OCI-LY7 (cell line): ENCODE data around the gene UTP18. TPM values are rescaled to one million over a fixed set of nuclear protein-coding genes. Genes with fewer than 3 reads are reported as not detected.
A peak's percentile ranks its signal among the peaks of the same experiment; 100 is the strongest.

Experiments used
- Bru-seq: library from RNA; stranded (reverse); fragments of 400-500 nt; gene quantifications from one replicate; lab custom pipeline; 2021; lab: Mats Ljungman, UMichigan
- BruChase-seq, 2 experiments: library from RNA; stranded (reverse); fragments of 400-500 nt; gene quantifications; one replicate each; lab custom pipeline; 2021; lab: Mats Ljungman, UMichigan
- BruUV-seq: library from RNA; stranded (reverse); fragments of 400-500 nt; replicated peaks from 2 replicates; lab custom pipeline; 2021; lab: Mats Ljungman, UMichigan
- CTCF ChIA-PET: fragments of 300-600 bp; sonication (Branson Sonifier 250); formaldehyde crosslinking; loops from one replicate; lab custom pipeline; 2022; ENCODE audit warnings: antibody characterized with exemption; ENCODE audit not compliant: unreplicated experiment; lab: Charles Lee
- POLR2A ChIA-PET: fragments of 300-600 bp; sonication (Branson Sonifier 250); formaldehyde crosslinking; loops from one replicate; lab custom pipeline; 2022; ENCODE audit warnings: antibody characterized with exemption; lab: Charles Lee
- DNase-seq: peaks from one replicate; pipeline ENCODE4 v3.0.0-alpha.2; 2015; ENCODE audit warnings: low spot score
- H2AFZ ChIP-seq: fragments of 200-600 bp; sonication (generic), shearing (Covaris generic); 2 replicates; pipeline ENCODE4 v1.6.1; 2014; ENCODE audit warnings: mild to moderate bottlenecking, antibody characterized with exemption, low read length, moderate library complexity
- H3K27ac ChIP-seq: fragments of 200-600 bp; sonication (generic); 2 replicates; pipeline ENCODE4 v1.5.1; 2014; ENCODE audit warnings: mixed run types, low read depth, mild to moderate bottlenecking, moderate library complexity, low read length, inconsistent platforms; ENCODE audit not compliant: poor library complexity, severe bottlenecking
- H3K36me3 ChIP-seq: fragments of 200-600 bp; sonication (generic); 2 replicates; pipeline ENCODE4 v1.6.1; 2014; ENCODE audit warnings: mild to moderate bottlenecking, antibody characterized with exemption, low read length, moderate library complexity, mixed read lengths; ENCODE audit not compliant: insufficient read depth
- H3K4me1 ChIP-seq: fragments of 200-600 bp; sonication (generic); 2 replicates; pipeline ENCODE4 v1.5.1; 2014; ENCODE audit warnings: mild to moderate bottlenecking, low read length; ENCODE audit not compliant: insufficient read depth, poor library complexity, severe bottlenecking
- H3K4me2 ChIP-seq: fragments of 200-600 bp; sonication (generic); 2 replicates; pipeline ENCODE4 v1.6.1; 2014; ENCODE audit warnings: mild to moderate bottlenecking, low read length
- H3K4me3 ChIP-seq: fragments of 200-600 bp; sonication (generic); 2 replicates; pipeline ENCODE4 v1.5.1; 2014; ENCODE audit warnings: mild to moderate bottlenecking, low read depth, low read length; ENCODE audit not compliant: poor library complexity, severe bottlenecking
- H3K79me2 ChIP-seq: fragments of 200-600 bp; sonication (generic); 2 replicates; pipeline ENCODE4 v1.6.1; 2016; ENCODE audit warnings: low read depth, mild to moderate bottlenecking, low read length, moderate library complexity, mixed read lengths; ENCODE audit not compliant: insufficient read depth
- H3K9me2 ChIP-seq: fragments of 200-600 bp; sonication (generic); 2 replicates; pipeline ENCODE4 v1.6.1; 2016; ENCODE audit warnings: mild to moderate bottlenecking, low read length, mixed read lengths; ENCODE audit not compliant: insufficient read depth
- H3K9me3 ChIP-seq: fragments of 200-600 bp; sonication (generic); 2 replicates; pipeline ENCODE4 v1.6.1; 2014; ENCODE audit warnings: mild to moderate bottlenecking, mixed run types, low read length, mixed read lengths
- H4K20me1 ChIP-seq: fragments of 200-600 bp; sonication (generic); 2 replicates; pipeline ENCODE4 v1.6.1; 2014; ENCODE audit warnings: mild to moderate bottlenecking, antibody characterized with exemption, low read length, moderate library complexity, mixed read lengths; ENCODE audit not compliant: insufficient read depth
- EZH2phosphoT487 ChIP-seq: fragments of 200-600 bp; sonication (generic); IDR thresholded peaks from 2 replicates; pipeline ENCODE4 v1.6.1; 2018; ENCODE audit warnings: low read depth, borderline replicate concordance, mild to moderate bottlenecking, mixed run types, antibody characterized with exemption, low read length, moderate library complexity, mixed read lengths
- intact Hi-C: fragments of 100-400 bp; cut with micrococcal nuclease; formaldehyde crosslinking; loops from one replicate; pipeline ENCODE4 v1.10.0; 2022; ENCODE audit not compliant: unreplicated experiment
- long read RNA-seq: library from polyadenylated mRNA; stranded (forward); transcript quantifications from one replicate; pipeline ENCODE4 v2.0.0, GENCODE V29; 2022
- total RNA-seq, 2 experiments: library from RNA; depleted of rRNA in 1 of 2; stranded (reverse); fragments of >200 nt in 1 of 2; shearing (Covaris generic) in 1 of 2; gene quantifications; 2 replicates each; pipeline ENCODE4 v1.2.3, GENCODE V29; 2014 to 2022
- TF ChIP-seq, protein P1 (sequence below): fragments of 200-600 bp; sonication (generic); conservative IDR thresholded peaks from 2 replicates; pipeline ENCODE4 v1.5.1; 2014; ENCODE audit warnings: mild to moderate bottlenecking, antibody characterized with exemption, low read length, moderate library complexity, mixed read lengths

Gene UTP18
- total RNA-seq (2014; rRNA removed; shearing (Covaris generic)): 58.1 and 62.8 TPM in 2 replicates
- 66.6 and 68.3 TPM in 2 replicates for total RNA-seq (2022)
- percentile 92 among the genes with signal in this experiment for Bru-seq, nascent RNA
- BruChase-seq, experiment 1, labeled RNA remaining after a 6-hour chase: percentile 86 among the genes with signal in this experiment
- BruChase-seq, experiment 2, labeled RNA remaining after a 2-hour chase: percentile 86 among the genes with signal in this experiment
- long read RNA-seq, transcript UTP18-201 (14 exons, 1,894 nt): major isoform, 157 of 180 reads
- long read RNA-seq, partial matches to known transcripts: 9 of 180 reads
- long read RNA-seq, other reads (novel, unspliced or antisense): 12 of 180 reads

DNA sequence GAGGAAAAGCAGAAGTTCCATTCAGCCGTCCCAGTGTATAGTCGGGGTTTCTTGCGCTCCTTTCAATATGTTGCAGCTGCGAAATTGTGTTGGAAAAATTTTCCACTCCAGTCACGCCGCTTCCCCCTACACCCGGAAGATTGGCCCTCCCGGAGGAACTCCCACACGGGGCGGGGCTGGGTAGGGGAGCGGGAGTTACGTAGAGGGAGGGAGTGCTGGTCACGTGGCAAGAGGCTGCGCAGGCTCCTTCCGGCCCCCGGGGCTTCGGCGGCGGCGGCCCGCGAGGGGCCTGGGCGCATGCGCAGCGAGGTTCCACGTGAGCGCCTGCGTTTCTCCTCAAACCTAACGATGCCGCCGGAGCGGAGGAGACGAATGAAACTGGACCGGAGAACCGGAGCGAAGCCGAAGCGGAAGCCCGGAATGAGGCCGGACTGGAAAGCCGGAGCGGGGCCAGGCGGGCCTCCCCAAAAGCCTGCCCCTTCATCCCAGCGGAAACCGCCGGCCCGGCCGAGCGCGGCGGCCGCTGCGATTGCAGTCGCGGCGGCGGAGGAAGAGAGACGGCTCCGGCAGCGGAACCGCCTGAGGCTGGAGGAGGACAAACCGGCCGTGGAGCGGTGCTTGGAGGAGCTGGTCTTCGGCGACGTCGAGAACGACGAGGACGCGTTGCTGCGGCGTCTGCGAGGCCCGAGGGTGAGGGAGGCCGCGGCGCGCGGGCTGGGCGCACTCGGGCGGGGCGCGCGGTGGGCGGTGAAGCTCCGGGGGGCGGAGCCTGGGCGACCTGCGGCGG lies at the start of gene UTP18:
Gene UTP18 (plus strand): TSS at position 310 of the 787 bp plus-strand sequence. CDS start 39 bp downstream, at position 349.
- peak within 1 kb of the TSS; percentile 97 for H3K4me3 ChIP-seq
- no peaks in the 10 kb centered on the region for H3K9me2 ChIP-seq
- peaks cover 93% of the 10 kb centered on the region for H3K79me2 ChIP-seq
- CTCF ChIA-PET: no interaction called here
- peak; percentile 99 for DNase-seq
- no peak for TF ChIP-seq EZH2phosphoT487
- TF ChIP-seq, protein P1, sequence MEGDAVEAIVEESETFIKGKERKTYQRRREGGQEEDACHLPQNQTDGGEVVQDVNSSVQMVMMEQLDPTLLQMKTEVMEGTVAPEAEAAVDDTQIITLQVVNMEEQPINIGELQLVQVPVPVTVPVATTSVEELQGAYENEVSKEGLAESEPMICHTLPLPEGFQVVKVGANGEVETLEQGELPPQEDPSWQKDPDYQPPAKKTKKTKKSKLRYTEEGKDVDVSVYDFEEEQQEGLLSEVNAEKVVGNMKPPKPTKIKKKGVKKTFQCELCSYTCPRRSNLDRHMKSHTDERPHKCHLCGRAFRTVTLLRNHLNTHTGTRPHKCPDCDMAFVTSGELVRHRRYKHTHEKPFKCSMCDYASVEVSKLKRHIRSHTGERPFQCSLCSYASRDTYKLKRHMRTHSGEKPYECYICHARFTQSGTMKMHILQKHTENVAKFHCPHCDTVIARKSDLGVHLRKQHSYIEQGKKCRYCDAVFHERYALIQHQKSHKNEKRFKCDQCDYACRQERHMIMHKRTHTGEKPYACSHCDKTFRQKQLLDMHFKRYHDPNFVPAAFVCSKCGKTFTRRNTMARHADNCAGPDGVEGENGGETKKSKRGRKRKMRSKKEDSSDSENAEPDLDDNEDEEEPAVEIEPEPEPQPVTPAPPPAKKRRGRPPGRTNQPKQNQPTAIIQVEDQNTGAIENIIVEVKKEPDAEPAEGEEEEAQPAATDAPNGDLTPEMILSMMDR: no peak
- BruUV-seq: no TSS peak
- H3K36me3 ChIP-seq: peaks cover 63% of the 10 kb centered on the region
- H2AFZ ChIP-seq: peak within 1 kb of the TSS; percentile 76
- peak within 1 kb of the TSS; percentile 93 for H3K4me2 ChIP-seq
- intact Hi-C loops: loop anchor here (1.0 to 5.0 kb wide), 4 partner anchors 22 to 393 kb away; partner anchors contain the start of genes NME2 and TOB1
- POLR2A ChIA-PET: interaction anchor here (0.9 to 1.9 kb wide), 2 partner anchors 12 to 30 kb away, joined by 3 to 9 read pairs; no protein-coding TSS in a partner anchor
- H3K27ac ChIP-seq: peak within 1 kb of the TSS; percentile 80
- H3K4me1 ChIP-seq: peaks cover 51% of the 10 kb centered on the region
- no peaks in the 10 kb centered on the region for H3K9me3 ChIP-seq
- H4K20me1 ChIP-seq: peaks cover 54% of the 10 kb centered on the region

DNA sequence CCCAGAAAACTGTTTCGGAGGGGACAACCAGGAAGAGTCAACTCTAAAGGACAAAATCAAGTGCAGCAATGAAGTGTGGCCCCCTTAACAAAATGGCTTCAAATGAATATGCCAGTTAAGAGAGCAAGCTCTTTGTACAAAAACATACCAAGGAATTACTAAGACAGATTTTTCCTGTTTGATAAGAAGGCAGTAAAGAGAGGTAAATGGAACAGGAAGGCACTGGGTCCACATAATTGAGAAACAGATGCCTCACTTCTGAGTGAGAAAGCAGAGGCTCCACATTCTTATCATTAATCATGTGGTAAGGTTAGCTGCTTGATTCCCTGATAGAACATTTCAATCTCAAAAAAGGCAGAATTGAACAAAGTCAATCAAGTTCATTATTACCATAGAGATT lies 45.4 kb upstream of the UTP18 start:
- TF ChIP-seq, protein P1: no peak
- TF ChIP-seq EZH2phosphoT487: no peak
- no peak overlapping the region for H3K27ac ChIP-seq
- no TSS peak for BruUV-seq
- H3K9me2 ChIP-seq: no peaks in the 10 kb centered on the region
- ChIA-PET CTCF (no interaction called here), POLR2A (interaction anchor here (0.7 to 1.9 kb wide), 2 partner anchors 10 to 15 kb away, joined by 3 to 7 read pairs; no protein-coding TSS in a partner anchor)
- intact Hi-C loops: loop anchor here (5.0 kb wide), 1 partner anchor 38 kb away; no protein-coding TSS in a partner anchor
- DNase-seq: no peak
- no peak overlapping the region for H3K4me3 ChIP-seq
- H4K20me1 ChIP-seq: no peaks in the 10 kb centered on the region
- H3K4me2 ChIP-seq: no peak overlapping the region
- no peaks in the 10 kb centered on the region for H3K79me2 ChIP-seq
- H2AFZ ChIP-seq: no peak overlapping the region
- H3K9me3 ChIP-seq: no peaks in the 10 kb centered on the region
- peaks cover 92% of the 10 kb centered on the region for H3K36me3 ChIP-seq
- no peaks in the 10 kb centered on the region for H3K4me1 ChIP-seq
